ENCODE results near the gene ECEL1. TPM values are rescaled to one million over a fixed set of nuclear protein-coding genes. Genes with fewer than 3 reads are reported as not detected.

ECEL1 gene
- total and polyA plus RNA-seq, 7 experiments from 2014 or later, result not detected

DNA sequence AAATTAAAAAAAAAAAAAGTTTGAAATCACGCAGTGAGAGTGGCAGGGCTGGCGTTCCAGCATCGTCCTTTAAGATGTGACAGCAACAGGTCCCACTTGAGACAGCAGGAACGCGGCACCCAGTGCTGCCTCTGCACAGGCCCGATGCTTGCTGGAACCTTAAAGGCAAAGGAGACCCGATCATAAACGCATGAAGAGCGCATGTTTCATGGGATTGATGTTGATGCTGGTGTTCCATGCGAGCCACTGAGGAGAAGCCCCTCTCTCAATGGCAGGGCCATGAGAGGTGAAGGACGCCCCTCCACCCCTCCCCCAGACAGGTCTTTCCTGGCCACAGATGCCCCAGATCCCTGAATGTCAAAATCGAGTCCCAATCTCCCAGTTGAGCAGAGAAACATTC lies 49.5 kb downstream of the ECEL1 start:
- DNase-seq, result no peak
- Histone ChIP-seq H3K4me1 (ENCODE audit: control insufficient read depth in 2 of 2, insufficient read depth in 2 of 2, low read length in 2 of 2) (no peaks in the 10 kb centered on the region), H3K9me3 (ENCODE audit: control insufficient read depth in 2 of 3, low read length in 3 of 3) (no peaks in the 10 kb centered on the region), H3K4me3 (ENCODE audit: low read length) (no peak overlapping the region), H3K27ac (ENCODE audit: low read depth, low read length) (no peak overlapping the region), H3K36me3 (ENCODE audit: control insufficient read depth in 2 of 3, insufficient read depth in 3 of 3, low read length in 3 of 3) (no peaks in the 10 kb centered on the region), H3K27me3 (ENCODE audit: control insufficient read depth in 2 of 2, insufficient read depth in 2 of 2, low read length in 2 of 2) (no peaks in the 10 kb centered on the region)
- CTCF ChIA-PET, result interaction anchor here (0.6 kb wide), 1 partner anchor 1237 kb away, joined by 3 read pairs; no protein-coding TSS in a partner anchor
- Mint-ChIP-seq H3K4me1 (peaks cover 0 to 8% (median 3%) of the 10 kb centered on the region in 7 donors), H3K27me3 (peaks cover 0 to 5% (median 0%) of the 10 kb centered on the region in 5 donors), H3K9me3 (no peaks in the 10 kb centered on the region), H3K4me3 (no peak overlapping the region), H3K27ac (no peak overlapping the region), H3K36me3 (no peaks in the 10 kb centered on the region)
- no peak for ATAC-seq
- intact Hi-C loops (cut with micrococcal nuclease), result no loop called here
- POLR2A ChIA-PET, result no interaction called here

DNA sequence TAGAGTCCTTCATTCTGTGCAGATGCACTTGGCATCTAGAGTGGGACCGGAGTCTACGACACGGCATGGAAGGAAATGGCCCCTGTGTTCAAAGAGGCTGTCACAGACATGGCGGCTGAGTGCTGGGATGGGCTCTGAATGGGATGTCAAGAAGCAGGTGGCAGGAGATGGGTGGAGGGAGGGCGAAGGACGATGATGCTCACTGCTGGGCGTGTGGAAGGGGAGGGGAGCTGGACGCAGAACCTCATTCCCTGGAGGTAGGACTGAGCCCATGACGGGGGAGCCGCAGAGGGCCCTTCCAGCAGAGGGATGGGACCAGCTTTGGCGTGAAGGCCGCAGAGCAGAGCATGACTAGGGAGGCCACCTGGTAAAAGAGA lies 50.5 kb downstream of the ECEL1 start:
- Mint-ChIP-seq H3K36me3 (no peaks in the 10 kb centered on the region), H3K9me3 (no peaks in the 10 kb centered on the region), H3K27ac (no peak overlapping the region), H3K4me1 (peaks cover 0 to 8% (median 3%) of the 10 kb centered on the region in 7 donors), H3K27me3 (peaks cover 0 to 5% (median 0%) of the 10 kb centered on the region in 5 donors), H3K4me3 (no peak overlapping the region)
- H3K27ac ChIP-seq (ENCODE audit: low read depth, low read length), result no peak overlapping the region
- ATAC-seq (no peak), DNase-seq (no peak)
- H3K9me3 ChIP-seq (ENCODE audit: control insufficient read depth in 2 of 3, low read length in 3 of 3), result no peaks in the 10 kb centered on the region
- no peaks in the 10 kb centered on the region for H3K36me3 ChIP-seq (ENCODE audit: control insufficient read depth in 2 of 3, insufficient read depth in 3 of 3, low read length in 3 of 3)
- intact Hi-C loops (cut with micrococcal nuclease), result no loop called here
- H3K4me3 ChIP-seq (ENCODE audit: low read length), result no peak overlapping the region
- H3K27me3 ChIP-seq (ENCODE audit: control insufficient read depth in 2 of 2, insufficient read depth in 2 of 2, low read length in 2 of 2), result no peaks in the 10 kb centered on the region
- POLR2A ChIA-PET, result no interaction called here
- CTCF ChIA-PET, result interaction anchor here (0.6 to 1.7 kb wide), 3 partner anchors 519 to 1236 kb away, joined by 3 to 6 read pairs (median 5); no protein-coding TSS in a partner anchor
- H3K4me1 ChIP-seq (ENCODE audit: control insufficient read depth in 2 of 2, insufficient read depth in 2 of 2, low read length in 2 of 2), result no peaks in the 10 kb centered on the region

DNA sequence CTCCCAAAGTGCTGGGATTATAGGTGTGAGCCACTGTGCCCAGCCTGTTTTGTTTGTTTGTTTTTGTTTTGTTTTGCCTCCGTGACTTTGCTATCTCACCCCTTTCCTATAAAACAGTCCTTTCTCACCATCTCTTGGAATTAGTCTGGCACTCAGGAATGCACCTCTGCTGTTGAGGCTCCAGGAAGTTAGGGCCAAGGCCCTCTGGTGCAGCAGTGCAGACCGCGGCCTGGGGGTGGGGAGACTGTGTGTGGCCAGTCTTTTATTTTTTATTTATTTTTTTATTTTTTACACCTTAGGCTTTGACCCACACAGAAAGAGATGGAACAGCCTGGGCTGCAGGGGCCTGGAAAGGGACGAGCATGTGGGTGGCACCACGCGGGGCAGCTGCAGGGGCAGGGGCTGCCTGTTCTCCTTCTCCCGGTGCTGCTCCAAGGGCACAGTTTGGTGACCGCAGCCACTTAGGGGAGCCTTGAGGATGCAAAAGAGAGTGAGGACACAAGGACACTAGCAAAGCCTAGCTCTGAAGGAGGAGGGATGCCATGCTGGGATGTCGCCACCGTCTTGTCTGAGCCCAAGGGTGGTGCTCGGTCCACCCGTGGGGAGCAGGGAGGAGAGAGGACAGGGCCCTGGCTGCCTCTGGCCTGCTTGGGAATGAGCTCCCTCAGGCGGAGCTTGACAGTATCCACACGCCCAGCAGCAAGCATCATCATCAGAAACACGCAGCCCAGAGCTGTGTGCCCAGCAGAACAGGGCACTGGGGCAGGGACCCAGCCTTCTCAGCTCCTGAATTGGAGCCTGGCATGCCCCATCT lies 51.0 kb downstream of the ECEL1 start:
- ChIA-PET POLR2A (no interaction called here), CTCF (interaction anchor here (0.9 to 1.7 kb wide), 2 partner anchors 519 to 529 kb away, joined by 5 to 6 read pairs; no protein-coding TSS in a partner anchor)
- Histone ChIP-seq H3K27ac (ENCODE audit: low read depth, low read length) (no peak overlapping the region), H3K4me3 (ENCODE audit: low read length) (no peak overlapping the region), H3K9me3 (ENCODE audit: control insufficient read depth in 2 of 3, low read length in 3 of 3) (no peaks in the 10 kb centered on the region), H3K27me3 (ENCODE audit: control insufficient read depth in 2 of 2, insufficient read depth in 2 of 2, low read length in 2 of 2) (no peaks in the 10 kb centered on the region), H3K36me3 (ENCODE audit: control insufficient read depth in 2 of 3, insufficient read depth in 3 of 3, low read length in 3 of 3) (no peaks in the 10 kb centered on the region), H3K4me1 (ENCODE audit: control insufficient read depth in 2 of 2, insufficient read depth in 2 of 2, low read length in 2 of 2) (no peaks in the 10 kb centered on the region)
- H3K27me3 Mint-ChIP-seq, result peaks cover 0 to 5% (median 0%) of the 10 kb centered on the region in 5 donors
- no peak overlapping the region for H3K4me3 Mint-ChIP-seq
- no peak overlapping the region for H3K27ac Mint-ChIP-seq
- H3K4me1 Mint-ChIP-seq, result peaks cover 0 to 8% (median 3%) of the 10 kb centered on the region in 7 donors
- H3K36me3 Mint-ChIP-seq, result no peaks in the 10 kb centered on the region
- intact Hi-C loops (cut with micrococcal nuclease), result no loop called here
- no peak for ATAC-seq
- no peak for DNase-seq
- no peaks in the 10 kb centered on the region for H3K9me3 Mint-ChIP-seq

DNA sequence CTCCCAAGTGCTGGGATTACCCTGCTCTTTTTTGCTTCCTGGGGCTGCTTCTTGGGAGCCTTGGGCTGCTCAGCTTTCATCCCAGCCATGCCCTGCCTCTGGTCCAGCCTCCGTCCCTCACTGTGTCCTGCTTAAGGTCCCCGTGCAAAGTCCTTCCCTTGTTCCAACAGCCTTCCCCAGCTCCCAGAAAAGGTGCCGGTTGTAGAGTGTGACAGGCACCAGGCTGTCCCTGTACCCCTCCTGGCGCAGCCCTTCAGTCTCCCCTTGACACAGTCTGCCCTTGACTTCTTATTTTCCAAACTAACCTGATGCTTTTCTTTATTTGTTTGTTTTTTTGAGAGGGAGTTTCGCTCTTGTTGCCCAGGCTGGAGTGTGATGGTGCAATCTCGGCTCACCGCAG lies 51.8 kb downstream of the ECEL1 start:
- Mint-ChIP-seq H3K9me3 (no peaks in the 10 kb centered on the region), H3K36me3 (no peaks in the 10 kb centered on the region), H3K4me3 (no peak overlapping the region), H3K4me1 (peaks cover 0 to 8% (median 3%) of the 10 kb centered on the region in 7 donors), H3K27ac (no peak overlapping the region), H3K27me3 (peaks cover 0 to 5% (median 0%) of the 10 kb centered on the region in 5 donors)
- Histone ChIP-seq H3K27me3 (ENCODE audit: control insufficient read depth in 2 of 2, insufficient read depth in 2 of 2, low read length in 2 of 2) (no peaks in the 10 kb centered on the region), H3K4me3 (ENCODE audit: low read length) (no peak overlapping the region), H3K27ac (ENCODE audit: low read depth, low read length) (no peak overlapping the region), H3K9me3 (ENCODE audit: control insufficient read depth in 2 of 3, low read length in 3 of 3) (no peaks in the 10 kb centered on the region), H3K4me1 (ENCODE audit: control insufficient read depth in 2 of 2, insufficient read depth in 2 of 2, low read length in 2 of 2) (no peaks in the 10 kb centered on the region), H3K36me3 (ENCODE audit: control insufficient read depth in 2 of 3, insufficient read depth in 3 of 3, low read length in 3 of 3) (no peaks in the 10 kb centered on the region)
- DNase-seq (no peak), ATAC-seq (no peak)
- CTCF ChIA-PET, result no interaction called here
- POLR2A ChIA-PET, result no interaction called here
- intact Hi-C loops (cut with micrococcal nuclease), result no loop called here

DNA sequence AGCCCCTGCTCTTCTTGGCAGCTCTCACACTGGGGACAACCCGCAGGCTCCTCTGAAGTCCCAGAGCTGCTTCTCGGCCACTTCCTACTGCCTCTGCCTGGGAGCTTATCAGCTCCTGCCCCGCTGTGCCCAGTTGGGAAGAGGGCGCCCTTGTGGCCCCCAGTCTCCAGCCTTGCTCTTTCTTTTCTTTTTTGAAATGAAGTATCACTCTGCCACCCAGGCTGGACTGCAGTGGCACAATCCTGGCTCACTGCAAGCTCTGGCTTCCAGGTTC lies 52.3 kb downstream of the ECEL1 start:
- POLR2A ChIA-PET, result no interaction called here
- no peaks in the 10 kb centered on the region for H3K36me3 ChIP-seq (ENCODE audit: control insufficient read depth in 2 of 3, insufficient read depth in 3 of 3, low read length in 3 of 3)

DNA sequence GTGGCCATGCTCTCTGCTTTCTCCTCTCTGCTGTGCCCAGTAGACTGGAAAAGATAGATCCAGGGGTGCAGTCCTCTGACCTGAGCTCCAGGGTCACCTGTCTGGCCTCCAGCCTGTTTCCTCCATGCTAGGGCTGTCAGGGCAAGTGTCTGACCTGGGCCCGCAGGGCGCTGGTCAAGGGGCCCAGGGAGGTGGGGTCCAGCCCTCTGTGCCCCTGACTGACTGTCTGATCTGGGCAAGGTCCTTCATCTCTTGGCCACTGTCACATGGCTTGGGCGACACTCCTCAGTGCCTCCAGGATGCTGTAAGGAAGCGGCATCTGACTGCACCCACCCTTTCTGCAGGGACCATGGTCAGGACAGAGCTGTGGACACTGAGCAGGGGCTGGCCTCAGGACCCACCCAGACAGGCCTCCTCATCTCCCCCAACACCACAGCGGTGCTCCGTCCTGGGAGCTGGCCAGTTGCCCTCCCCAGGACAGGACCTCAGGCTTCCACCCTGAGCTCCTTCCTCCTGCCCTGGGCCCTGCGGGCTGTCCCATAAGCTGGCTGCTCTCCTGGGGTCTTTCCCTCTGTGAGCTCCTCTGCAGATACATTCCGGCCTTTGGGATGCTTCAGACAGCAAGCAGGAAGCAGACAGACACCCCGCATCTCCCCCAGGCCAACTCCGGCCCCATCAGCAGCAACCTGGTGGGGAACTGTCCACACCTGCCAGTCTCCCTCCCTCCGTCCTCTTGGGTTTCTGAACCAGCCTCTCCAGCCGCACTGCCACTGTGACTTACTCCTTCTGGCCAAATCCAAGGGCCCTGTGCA lies 52.9 kb downstream of the ECEL1 start:
- no peaks in the 10 kb centered on the region for H3K36me3 ChIP-seq (ENCODE audit: control insufficient read depth in 2 of 3, insufficient read depth in 3 of 3, low read length in 3 of 3)
- DNase-seq (no peak), ATAC-seq (no peak)
- Mint-ChIP-seq H3K27me3 (peaks cover 0 to 3% (median 0%) of the 10 kb centered on the region in 5 donors), H3K36me3 (no peaks in the 10 kb centered on the region), H3K4me1 (peaks cover 0 to 1% (median 0%) of the 10 kb centered on the region in 7 donors), H3K4me3 (no peak overlapping the region), H3K27ac (no peak overlapping the region), H3K9me3 (no peaks in the 10 kb centered on the region)
- H3K4me3 ChIP-seq (ENCODE audit: low read length), result no peak overlapping the region
- no peaks in the 10 kb centered on the region for H3K9me3 ChIP-seq (ENCODE audit: control insufficient read depth in 2 of 3, low read length in 3 of 3)
- intact Hi-C loops (cut with micrococcal nuclease), result no loop called here
- H3K4me1 ChIP-seq (ENCODE audit: control insufficient read depth in 2 of 2, insufficient read depth in 2 of 2, low read length in 2 of 2), result no peaks in the 10 kb centered on the region
- H3K27ac ChIP-seq (ENCODE audit: low read depth, low read length), result no peak overlapping the region
- ChIA-PET CTCF (interaction anchor here (0.7 kb wide), 1 partner anchor 43 kb away, joined by 3 read pairs; no protein-coding TSS in a partner anchor), POLR2A (no interaction called here)
- no peaks in the 10 kb centered on the region for H3K27me3 ChIP-seq (ENCODE audit: control insufficient read depth in 2 of 2, insufficient read depth in 2 of 2, low read length in 2 of 2)

More for the DNA sequence above, 52.3 kb downstream of the ECEL1 start:
- H3K27ac ChIP-seq (ENCODE audit: low read depth, low read length), result no peak overlapping the region
- H3K27ac Mint-ChIP-seq, result no peak overlapping the region
- no peaks in the 10 kb centered on the region for H3K9me3 Mint-ChIP-seq
- DNase-seq (no peak), ATAC-seq (no peak)
- intact Hi-C loops (cut with micrococcal nuclease), result no loop called here
- no peaks in the 10 kb centered on the region for H3K27me3 ChIP-seq (ENCODE audit: control insufficient read depth in 2 of 2, insufficient read depth in 2 of 2, low read length in 2 of 2)
- H3K36me3 Mint-ChIP-seq, result no peaks in the 10 kb centered on the region
- no peak overlapping the region for H3K4me3 ChIP-seq (ENCODE audit: low read length)
- peaks cover 0 to 5% (median 0%) of the 10 kb centered on the region in 5 donors for H3K27me3 Mint-ChIP-seq
- H3K4me1 Mint-ChIP-seq, result peaks cover 0 to 4% (median 3%) of the 10 kb centered on the region in 7 donors
- no peak overlapping the region for H3K4me3 Mint-ChIP-seq
- CTCF ChIA-PET, result no interaction called here
- no peaks in the 10 kb centered on the region for H3K4me1 ChIP-seq (ENCODE audit: control insufficient read depth in 2 of 2, insufficient read depth in 2 of 2, low read length in 2 of 2)
- no peaks in the 10 kb centered on the region for H3K9me3 ChIP-seq (ENCODE audit: control insufficient read depth in 2 of 3, low read length in 3 of 3)

Data from naive thymus-derived CD4-positive, alpha-beta T cell (primary cell).